NCI-H69 (cell line): ENCODE data around the gene TBKBP1.
A peak's percentile ranks its signal among the peaks of the same experiment; 100 is the strongest.
"Not testable (repeated sequence)": the region's sequence is repeated elsewhere in the genome, so short reads cannot be mapped to it uniquely, and the experiment has no call there.

Experiments
- DNase-seq: peaks from one replicate; lab custom pipeline; 2025; lab: John Stamatoyannopoulos, UW

The TBKBP1 gene

GRCh38 chr17:47733047-47733673, 39.2 kb downstream of the TBKBP1 start, which contains the start of gene TBX21:
TSS of gene TBX21 (plus strand) at chr17:47733236. CDS start at chr17:47733455, 219 bp downstream.
- peak; percentile 90 for DNase-seq

- DNase-seq = peak; percentile 53
Measured at GRCh38 chr17:47733674-47734410, 39.9 kb downstream of the TBKBP1 start.

DNA sequence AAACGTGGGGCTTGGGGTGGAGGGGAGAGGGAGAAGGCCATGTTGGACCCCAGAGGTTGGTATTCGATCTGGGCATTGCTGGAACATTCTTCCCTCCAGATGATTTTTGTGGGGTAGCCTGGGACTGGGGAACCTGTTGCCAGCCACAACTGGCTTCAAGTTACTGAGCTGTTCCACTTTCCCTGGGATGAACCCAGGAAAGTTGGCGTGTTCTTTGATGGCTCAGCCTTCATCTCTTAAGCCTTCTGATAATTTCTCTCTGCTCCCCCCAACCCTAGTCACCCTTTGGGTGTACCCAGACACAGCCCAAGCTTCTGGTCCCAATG, 41.1 kb downstream of the TBKBP1 start:
- DNase-seq = no peak

DNA sequence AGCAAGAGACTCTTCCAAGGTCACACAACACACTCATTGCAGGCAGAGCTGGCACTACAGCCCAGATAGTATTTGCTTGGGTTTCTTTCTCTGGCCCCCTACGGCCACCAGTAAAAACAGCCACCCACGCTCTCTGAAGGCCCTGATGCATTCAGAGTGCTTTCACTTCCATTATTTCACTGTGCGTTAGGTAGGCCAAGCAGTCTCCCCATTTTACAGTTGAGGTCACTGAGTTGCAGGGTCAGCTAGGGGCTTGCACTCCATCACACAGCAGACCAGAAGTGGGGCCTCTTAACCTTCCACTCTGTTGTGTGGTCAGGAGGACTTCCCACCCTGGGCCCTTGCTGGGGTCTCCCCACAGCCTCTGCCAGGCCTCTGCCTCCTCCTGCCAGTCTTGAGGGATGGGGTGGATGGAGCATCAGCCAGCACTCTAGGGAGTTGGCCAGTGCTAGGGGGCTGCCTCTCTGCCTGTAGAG, 41.6 kb downstream of the TBKBP1 start:
- DNase-seq = no peak

- no peak for DNase-seq
Measured at GRCh38 chr17:47736501-47737495, 42.8 kb downstream of the TBKBP1 start.

DNA sequence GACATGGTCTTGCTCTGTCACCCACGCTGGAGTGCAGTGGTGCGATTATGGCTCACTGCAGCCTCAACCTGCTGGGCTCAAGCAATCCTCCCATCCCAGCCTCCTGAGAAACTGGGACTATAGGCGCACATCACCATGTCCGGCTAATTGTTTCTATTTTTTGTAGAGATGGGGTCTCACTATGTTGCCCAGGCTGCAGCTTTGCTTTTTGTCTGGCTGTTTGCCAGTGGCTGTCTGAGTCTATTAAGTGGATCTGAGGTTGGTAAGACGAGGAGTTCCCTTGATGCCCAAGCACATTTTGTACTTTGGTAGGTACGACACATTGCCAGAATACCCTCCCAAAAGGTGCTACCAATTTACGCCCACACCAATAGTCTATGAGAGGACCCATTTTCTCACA, 44.2 kb downstream of the TBKBP1 start:
- no peak for DNase-seq

- DNase-seq = no peak
Measured at GRCh38 chr17:47739150-47739549, 45.2 kb downstream of the TBKBP1 start.

- DNase-seq = not testable (repeated sequence)
Measured at GRCh38 chr17:47739945-47740344, 46.0 kb downstream of the TBKBP1 start.

GRCh38 chr17:47741109-47741792, 47.3 kb downstream of the TBKBP1 start:
- peak; percentile 42 for DNase-seq

GRCh38 chr17:47741793-47742145, 47.8 kb downstream of the TBKBP1 start:
- peak; percentile 42 for DNase-seq

DNA sequence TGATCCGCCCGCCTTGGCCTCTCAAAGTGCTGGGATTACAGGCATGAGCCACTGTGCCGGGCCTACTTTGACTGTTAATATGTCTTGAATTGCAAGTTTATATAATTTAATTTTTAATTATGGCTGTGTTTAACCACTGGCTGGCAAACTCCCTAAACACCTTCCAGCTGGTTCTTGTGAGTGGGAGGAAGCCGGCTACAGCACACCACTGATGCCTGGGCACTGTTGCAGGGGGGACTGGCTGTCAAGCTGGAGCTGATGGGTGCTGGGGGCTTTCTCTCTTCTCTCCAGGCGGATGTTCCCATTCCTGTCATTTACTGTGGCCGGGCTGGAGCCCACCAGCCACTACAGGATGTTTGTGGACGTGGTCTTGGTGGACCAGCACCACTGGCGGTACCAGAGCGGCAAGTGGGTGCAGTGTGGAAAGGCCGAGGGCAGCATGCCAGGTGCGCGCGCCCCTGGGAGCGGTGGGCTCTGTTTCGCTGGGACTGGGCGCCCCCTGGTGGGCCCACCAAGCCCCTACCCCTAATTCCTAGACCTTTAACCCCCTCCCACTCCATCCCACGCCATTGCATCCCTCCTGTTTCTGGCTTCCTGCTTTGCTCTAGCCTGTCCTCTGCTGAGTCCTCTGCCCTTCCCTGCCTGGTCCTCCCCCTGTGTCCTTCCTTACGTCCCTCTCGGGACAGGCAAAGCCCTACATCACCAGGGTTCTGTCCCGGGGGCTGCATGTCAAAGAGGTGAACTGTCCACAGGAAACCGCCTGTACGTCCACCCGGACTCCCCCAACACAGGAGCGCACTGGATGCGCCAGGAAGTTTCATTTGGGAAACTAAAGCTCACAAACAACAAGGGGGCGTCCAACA, 48.6 kb downstream of the TBKBP1 start:
- peak; percentile 58 for DNase-seq

- no peak for DNase-seq
Measured at GRCh38 chr17:47744168-47745036, 50.4 kb downstream of the TBKBP1 start.

- DNase-seq = no peak
Measured at GRCh38 chr17:47745037-47745380, 51.0 kb downstream of the TBKBP1 start.

GRCh38 chr17:47751471-47751870, 57.5 kb downstream of the TBKBP1 start:
- no peak for DNase-seq

GRCh38 chr17:47757386-47757785, 63.4 kb downstream of the TBKBP1 start:
- no peak for DNase-seq

GRCh38 chr17:47760409-47761140, 66.6 kb downstream of the TBKBP1 start:
- no peak for DNase-seq
